Eye (tissue), 1 donor: ENCODE data around the gene ABLIM2.

Experiments used
- DNase-seq: peaks from one replicate; pipeline ENCODE4 v3.0.0-alpha.2; 2015

The ABLIM2 gene

GRCh38 chr4:8099981-8100464 is 58.6 kb downstream of the ABLIM2 start:
- DNase-seq, result no peak

- no peak for DNase-seq
These were observed 60.1 kb downstream of the ABLIM2 start for GRCh38 chr4:8098506-8098905.

GRCh38 chr4:8097721-8098345 is 60.8 kb downstream of the ABLIM2 start:
- DNase-seq, result no peak

- no peak for DNase-seq
These were observed 61.5 kb downstream of the ABLIM2 start for GRCh38 chr4:8097141-8097541.

- DNase-seq, result no peak
These were observed 61.9 kb downstream of the ABLIM2 start for GRCh38 chr4:8096690-8097061.

GRCh38 chr4:8095956-8096689 is 62.5 kb downstream of the ABLIM2 start:
- DNase-seq, result no peak

GRCh38 chr4:8093587-8094274 is 64.9 kb downstream of the ABLIM2 start:
- no peak for DNase-seq

GRCh38 chr4:8092282-8092681 is 66.3 kb downstream of the ABLIM2 start:
- DNase-seq, result no peak

GRCh38 chr4:8090744-8091301 is 67.8 kb downstream of the ABLIM2 start:
- peak; percentile 67 for DNase-seq

GRCh38 chr4:8090312-8090711 is 68.3 kb downstream of the ABLIM2 start:
- no peak for DNase-seq

GRCh38 chr4:8089862-8090261 is 68.8 kb downstream of the ABLIM2 start:
- no peak for DNase-seq

- DNase-seq, result no peak
These were observed 69.6 kb downstream of the ABLIM2 start for GRCh38 chr4:8088966-8089491.

GRCh38 chr4:8087921-8088495 is 70.6 kb downstream of the ABLIM2 start:
- DNase-seq, result no peak

- DNase-seq, result no peak
These were observed 71.7 kb downstream of the ABLIM2 start for GRCh38 chr4:8086783-8087445.

- no peak for DNase-seq
These were observed 73.0 kb downstream of the ABLIM2 start for GRCh38 chr4:8085491-8086117.

- DNase-seq, result no peak
These were observed 73.7 kb downstream of the ABLIM2 start for GRCh38 chr4:8084712-8085490.

- DNase-seq, result no peak
These were observed 74.5 kb downstream of the ABLIM2 start for GRCh38 chr4:8084031-8084660.

GRCh38 chr4:8083086-8083825 is 75.4 kb downstream of the ABLIM2 start:
- DNase-seq, result no peak

- no peak for DNase-seq
These were observed 76.0 kb downstream of the ABLIM2 start for GRCh38 chr4:8082517-8083055.
